ENCODE measurements around the gene RTN3. TPM values are rescaled to one million over a fixed set of nuclear protein-coding genes. Genes with fewer than 3 reads are reported as not detected.

The RTN3 gene
- polyA plus RNA-seq, 3 donors = 123 to 341 (median 232) TPM

- H3K9ac ChIP-seq (ENCODE audit: insufficient read depth, low read length, poor library complexity, severe bottlenecking) = no peak overlapping the region
- H3K4me3 ChIP-seq (replicated peaks in 1 of 3; ENCODE audit: low read depth in 2 of 3, low read length in 3 of 3) = peak overlapping the region in 1 of 3 experiments; percentile 91
These were observed 85.4 kb downstream of the RTN3 start for GRCh38 chr11:63766531-63767235.

GRCh38 chr11:63767267-63767564 is 85.9 kb downstream of the RTN3 start:
- Mint-ChIP-seq H3K4me1 (peaks cover 16% of the 10 kb centered on the region), H3K36me3 (peaks cover 0 to 4% of the 10 kb centered on the region in 2 donors), H3K9me3 (peaks cover 2 to 11% (median 4%) of the 10 kb centered on the region in 7 donors), H3K27me3 (ENCODE audit: low read depth in 3 of 3) (peaks cover 22 to 38% (median 24%) of the 10 kb centered on the region in 3 donors), H3K4me3 (peak overlapping the region; percentile 98), H3K27ac (peak overlapping the region in 6 of 7 donors; percentile 50 to 88 (median 78))
- no peak for TF ChIP-seq CTCF (IDR thresholded peaks at IDR 0.05)
- Histone ChIP-seq H3K4me1 (ENCODE audit: control insufficient read depth in 1 of 2, insufficient read depth in 2 of 2, low read length in 2 of 2) (peaks cover 14 to 27% of the 10 kb centered on the region in 2 donors), H4K20me1 (ENCODE audit: insufficient read depth, low read length) (peaks cover 8% of the 10 kb centered on the region), H3K9me3 (replicated peaks in 1 of 2; ENCODE audit: control insufficient read depth in 1 of 2, insufficient read depth in 1 of 2, low read length in 2 of 2) (peaks cover 3 to 5% of the 10 kb centered on the region in 2 donors), H3K79me2 (ENCODE audit: insufficient read depth, low read length) (no peaks in the 10 kb centered on the region), H3K4me3 (replicated peaks in 1 of 3; ENCODE audit: low read depth in 2 of 3, low read length in 3 of 3) (peak overlapping the region; percentile 71 to 91 (median 79)), H3K27ac (ENCODE audit: low read depth in 1 of 2, low read length in 2 of 2) (peak overlapping the region in 1 of 2 donors; percentile 40), H3K9ac (ENCODE audit: insufficient read depth, low read length, poor library complexity, severe bottlenecking) (peak overlapping the region; percentile 64), H3K27me3 (ENCODE audit: control insufficient read depth in 2 of 2, insufficient read depth in 2 of 2, low read length in 2 of 2) (peaks cover 19 to 29% of the 10 kb centered on the region in 2 donors), H2AFZ (ENCODE audit: insufficient read depth, low read depth, low read length, poor library complexity, severe bottlenecking) (peak overlapping the region; percentile 81), H3K4me2 (replicated peaks; ENCODE audit: extremely low read depth, low read length, poor library complexity, severe bottlenecking) (peak overlapping the region; percentile 86), H3K36me3 (replicated peaks in 1 of 2; ENCODE audit: control insufficient read depth in 1 of 2, insufficient read depth in 2 of 2, low read length in 2 of 2) (no peaks in the 10 kb centered on the region)
- intact Hi-C loops (cut with micrococcal nuclease) = loop anchor here (5.0 to 10.0 kb wide), 3 partner anchors 180 to 380 kb away; no protein-coding TSS in a partner anchor
- WGBS (ENCODE audit: insufficient coverage) = 29% methylated on average over 4 of the region's 4 CpGs
- no peak for DNase-seq

More at GRCh38 chr11:63766531-63767235, 85.4 kb downstream of the RTN3 start:
- peak overlapping the region; percentile 86 for H3K4me2 ChIP-seq (replicated peaks; ENCODE audit: extremely low read depth, low read length, poor library complexity, severe bottlenecking)
- WGBS (ENCODE audit: insufficient coverage) = 95% methylated on average over 7 of the region's 7 CpGs
- no peaks in the 10 kb centered on the region for H3K79me2 ChIP-seq (ENCODE audit: insufficient read depth, low read length)
- H3K4me3 Mint-ChIP-seq = peak overlapping the region in 1 of 2 donors; percentile 98
- H3K27ac ChIP-seq (ENCODE audit: low read depth in 1 of 2, low read length in 2 of 2) = no peak overlapping the region
- no peak for DNase-seq
- H3K27ac Mint-ChIP-seq = no peak overlapping the region
- peaks cover 20 to 34% (median 20%) of the 10 kb centered on the region in 3 donors for H3K27me3 Mint-ChIP-seq (ENCODE audit: low read depth in 3 of 3)
- no peaks in the 10 kb centered on the region for H3K36me3 ChIP-seq (replicated peaks in 1 of 2; ENCODE audit: control insufficient read depth in 1 of 2, insufficient read depth in 2 of 2, low read length in 2 of 2)
- peaks cover 11% of the 10 kb centered on the region for H4K20me1 ChIP-seq (ENCODE audit: insufficient read depth, low read length)
- intact Hi-C loops (cut with micrococcal nuclease) = loop anchor here (5.0 to 10.0 kb wide), 3 partner anchors 181 to 381 kb away; no protein-coding TSS in a partner anchor
- peaks cover 14 to 27% of the 10 kb centered on the region in 2 donors for H3K4me1 ChIP-seq (ENCODE audit: control insufficient read depth in 1 of 2, insufficient read depth in 2 of 2, low read length in 2 of 2)
- H3K27me3 ChIP-seq (ENCODE audit: control insufficient read depth in 2 of 2, insufficient read depth in 2 of 2, low read length in 2 of 2) = peaks cover 19 to 26% of the 10 kb centered on the region in 2 donors
- peak overlapping the region; percentile 81 for H2AFZ ChIP-seq (ENCODE audit: insufficient read depth, low read depth, low read length, poor library complexity, severe bottlenecking)
- H3K36me3 Mint-ChIP-seq = peaks cover 0 to 4% of the 10 kb centered on the region in 2 donors
- peaks cover 3 to 5% of the 10 kb centered on the region in 2 donors for H3K9me3 ChIP-seq (replicated peaks in 1 of 2; ENCODE audit: control insufficient read depth in 1 of 2, insufficient read depth in 1 of 2, low read length in 2 of 2)
- H3K9me3 Mint-ChIP-seq = peaks cover 2 to 11% (median 4%) of the 10 kb centered on the region in 7 donors
- peaks cover 16% of the 10 kb centered on the region for H3K4me1 Mint-ChIP-seq
- TF ChIP-seq CTCF (IDR thresholded peaks at IDR 0.05) = no peak

All from CD14-positive monocyte (primary cell).